Stomach smooth muscle (tissue), 2 donors: ENCODE results near the gene DHRSX.

Experiments used
- H3K27ac ChIP-seq: one replicate; pipeline ENCODE4 v1.7.0; 2013; ENCODE audit warnings: mild to moderate bottlenecking, low read length, inconsistent platforms
- H3K27me3 ChIP-seq, 2 donors: one replicate each; pipeline ENCODE4 v1.7.0; 2013; ENCODE audit warnings: low read length in 2 of 2; ENCODE audit not compliant: insufficient read depth in 2 of 2, control insufficient read depth in 1 of 2
- H3K36me3 ChIP-seq, 2 donors: one replicate each; pipeline ENCODE4 v1.7.0; 2013; ENCODE audit warnings: low read length in 2 of 2; ENCODE audit not compliant: control insufficient read depth in 2 of 2, insufficient read depth in 2 of 2
- H3K4me1 ChIP-seq: one replicate; pipeline ENCODE4 v1.7.0; 2013; ENCODE audit warnings: low read length; ENCODE audit not compliant: control insufficient read depth, insufficient read depth
- H3K4me3 ChIP-seq, 2 donors: one replicate each; pipeline ENCODE4 v1.7.0; 2013; ENCODE audit warnings: low read length in 2 of 2
- H3K9ac ChIP-seq, 2 donors: one replicate each; pipeline ENCODE4 v1.7.0; 2013; ENCODE audit warnings: low read length in 2 of 2, mild to moderate bottlenecking in 1 of 2
- H3K9me3 ChIP-seq, 2 donors: one replicate each; pipeline ENCODE4 v1.7.0; 2013; ENCODE audit warnings: low read length in 2 of 2; ENCODE audit not compliant: control insufficient read depth in 2 of 2
- donor health status: healthy.
- donor health status: Pancreatic carcinoma.

Gene DHRSX

GRCh38 chrX:2451501-2452316 is 49.1 kb downstream of the DHRSX start:
- no peak overlapping the region for H3K27ac ChIP-seq
- H3K9me3 ChIP-seq, result no peaks in the 10 kb centered on the region
- H3K36me3 ChIP-seq, result no peaks in the 10 kb centered on the region
- peaks cover 7% of the 10 kb centered on the region for H3K4me1 ChIP-seq
- H3K27me3 ChIP-seq, result no peaks in the 10 kb centered on the region
- H3K9ac ChIP-seq, result no peak overlapping the region
- no peak overlapping the region for H3K4me3 ChIP-seq

GRCh38 chrX:2450681-2451080 is 50.1 kb downstream of the DHRSX start:
- Histone ChIP-seq H3K27ac (no peak overlapping the region), H3K4me3 (no peak overlapping the region), H3K27me3 (no peaks in the 10 kb centered on the region), H3K4me1 (peaks cover 7% of the 10 kb centered on the region), H3K9me3 (no peaks in the 10 kb centered on the region), H3K36me3 (no peaks in the 10 kb centered on the region), H3K9ac (no peak overlapping the region)

GRCh38 chrX:2449135-2449886 is 51.5 kb downstream of the DHRSX start:
- Histone ChIP-seq H3K9ac (no peak overlapping the region), H3K36me3 (peaks cover 0 to 2% of the 10 kb centered on the region in 2 donors), H3K9me3 (no peaks in the 10 kb centered on the region), H3K4me1 (peaks cover 7% of the 10 kb centered on the region), H3K27ac (no peak overlapping the region), H3K27me3 (no peaks in the 10 kb centered on the region), H3K4me3 (no peak overlapping the region)

GRCh38 chrX:2447484-2447883 is 53.3 kb downstream of the DHRSX start:
- Histone ChIP-seq H3K36me3 (peaks cover 0 to 2% of the 10 kb centered on the region in 2 donors), H3K9ac (no peak overlapping the region), H3K9me3 (no peaks in the 10 kb centered on the region), H3K4me1 (peaks cover 7% of the 10 kb centered on the region), H3K27ac (no peak overlapping the region), H3K27me3 (no peaks in the 10 kb centered on the region), H3K4me3 (no peak overlapping the region)

- H3K4me1 ChIP-seq, result peaks cover 2% of the 10 kb centered on the region
These were observed 54.0 kb downstream of the DHRSX start for GRCh38 chrX:2446815-2447214.

GRCh38 chrX:2445662-2446623 is 54.8 kb downstream of the DHRSX start:
- no peak overlapping the region for H3K27ac ChIP-seq
- no peak overlapping the region for H3K4me3 ChIP-seq
- no peaks in the 10 kb centered on the region for H3K9me3 ChIP-seq
- no peaks in the 10 kb centered on the region for H3K27me3 ChIP-seq
- no peak overlapping the region for H3K9ac ChIP-seq
- no peaks in the 10 kb centered on the region for H3K4me1 ChIP-seq
- peaks cover 0 to 2% of the 10 kb centered on the region in 2 donors for H3K36me3 ChIP-seq

More at GRCh38 chrX:2446815-2447214, 54.0 kb downstream of the DHRSX start:
- Histone ChIP-seq H3K9me3 (no peaks in the 10 kb centered on the region), H3K36me3 (peaks cover 0 to 2% of the 10 kb centered on the region in 2 donors), H3K27ac (no peak overlapping the region), H3K4me3 (no peak overlapping the region), H3K27me3 (no peaks in the 10 kb centered on the region), H3K9ac (no peak overlapping the region)

GRCh38 chrX:2442694-2443093 is 58.1 kb downstream of the DHRSX start:
- H3K9ac ChIP-seq, result no peak overlapping the region

GRCh38 chrX:2441466-2441865 is 59.3 kb downstream of the DHRSX start:
- Histone ChIP-seq H3K4me1 (no peaks in the 10 kb centered on the region), H3K4me3 (no peak overlapping the region), H3K36me3 (peaks cover 4 to 5% of the 10 kb centered on the region in 2 donors), H3K9ac (no peak overlapping the region), H3K27me3 (no peaks in the 10 kb centered on the region), H3K9me3 (peaks cover 0 to 5% of the 10 kb centered on the region in 2 donors), H3K27ac (no peak overlapping the region)

More at GRCh38 chrX:2442694-2443093, 58.1 kb downstream of the DHRSX start:
- Histone ChIP-seq H3K4me1 (no peaks in the 10 kb centered on the region), H3K27ac (no peak overlapping the region), H3K36me3 (peaks cover 4 to 5% of the 10 kb centered on the region in 2 donors), H3K27me3 (no peaks in the 10 kb centered on the region), H3K4me3 (no peak overlapping the region), H3K9me3 (peaks cover 0 to 5% of the 10 kb centered on the region in 2 donors)

GRCh38 chrX:2439613-2440012 is 61.2 kb downstream of the DHRSX start:
- H3K9me3 ChIP-seq, result peaks cover 0 to 5% of the 10 kb centered on the region in 2 donors
- H3K27me3 ChIP-seq, result no peaks in the 10 kb centered on the region
- peaks cover 3 to 5% of the 10 kb centered on the region in 2 donors for H3K36me3 ChIP-seq
- no peak overlapping the region for H3K4me3 ChIP-seq
- no peak overlapping the region for H3K9ac ChIP-seq
- no peaks in the 10 kb centered on the region for H3K4me1 ChIP-seq
- H3K27ac ChIP-seq, result no peak overlapping the region

GRCh38 chrX:2435465-2435864 is 65.3 kb downstream of the DHRSX start:
- peaks cover 0 to 5% of the 10 kb centered on the region in 2 donors for H3K9me3 ChIP-seq
- no peak overlapping the region for H3K27ac ChIP-seq
- no peak overlapping the region for H3K9ac ChIP-seq
- peaks cover 3 to 5% of the 10 kb centered on the region in 2 donors for H3K36me3 ChIP-seq
- H3K27me3 ChIP-seq, result no peaks in the 10 kb centered on the region
- H3K4me3 ChIP-seq, result no peak overlapping the region
- H3K4me1 ChIP-seq, result no peaks in the 10 kb centered on the region
